DOHH2 (cell line): ENCODE data around the gene PEX11B.

Experiments used
- CTCF ChIP-seq: fragments of 200-600 bp; sonication (generic); IDR thresholded peaks from one replicate; pipeline ENCODE4 v1.5.1; 2014; ENCODE audit warnings: antibody characterized with exemption, mild to moderate bottlenecking, low read depth, low read length; ENCODE audit not compliant: poor library complexity, severe bottlenecking
- EZH2phosphoT487 ChIP-seq: fragments of 200-600 bp; sonication (generic); IDR thresholded peaks from 2 replicates; pipeline ENCODE4 v1.6.1; 2017; ENCODE audit warnings: borderline replicate concordance, mild to moderate bottlenecking, antibody characterized with exemption, low read length, moderate library complexity, mixed read lengths

- TF ChIP-seq CTCF (no peak), EZH2phosphoT487 (no peak)
These were observed 44.9 kb upstream of the PEX11B start for GRCh38 chr1:145963265-145964019.
